ENCODE data around the gene FOLR3. TPM values are rescaled to one million over a fixed set of nuclear protein-coding genes. Genes with fewer than 3 reads are reported as not detected.

Gene FOLR3
- total RNA-seq, 1 experiment from 2014 or later, result not detected

- TF ChIP-seq CEBPB (IDR thresholded peaks at IDR 0.05; ENCODE audit: low read depth) (no peak), SRF (IDR thresholded peaks at IDR 0.05; ENCODE audit: low read depth) (no peak), CBX3 (IDR thresholded peaks at IDR 0.05; ENCODE audit: low read depth) (no peak), POLR2AphosphoS5 (IDR thresholded peaks at IDR 0.05; ENCODE audit: low read depth, low read length) (no peak), JUND (IDR thresholded peaks at IDR 0.05) (no peak), POLR2A (IDR thresholded peaks at IDR 0.05; ENCODE audit: borderline replicate concordance, extremely low read depth, insufficient read depth, insufficient read length) (no peak), EZH2 (IDR thresholded peaks at IDR 0.05) (no peak), EGR1 (IDR thresholded peaks at IDR 0.05; ENCODE audit: low read depth) (no peak), MAX (IDR thresholded peaks at IDR 0.05) (no peak)
Observed at GRCh38 chr11:72098741-72099140, 36.8 kb upstream of the FOLR3 start (continued).

DNA sequence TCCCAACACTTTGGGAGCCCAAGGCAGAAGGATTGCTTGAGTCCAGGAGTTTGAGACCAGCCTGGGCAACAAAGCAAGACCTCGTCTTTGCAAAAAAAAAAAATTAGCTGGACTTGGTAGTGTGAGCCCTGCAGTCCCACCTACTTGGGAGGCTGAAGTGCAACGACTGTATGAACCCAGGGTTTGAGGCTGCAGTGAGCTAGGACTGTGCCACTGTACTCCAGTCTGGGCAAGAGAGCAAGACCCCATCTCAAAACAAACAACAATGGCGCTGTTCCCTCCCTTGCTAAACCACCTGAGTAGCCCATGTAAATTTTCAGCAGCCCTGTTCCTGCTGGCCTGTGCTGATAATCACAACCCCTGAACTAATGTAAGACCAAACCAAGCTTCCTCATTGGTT, 35.5 kb upstream of the FOLR3 start:
- H3K27ac ChIP-seq (ENCODE audit: low read depth, low read length), result no peak overlapping the region
- ChIA-PET CTCF (interaction anchor here (1.2 to 2.5 kb wide), 2 partner anchors 9 to 75 kb away, joined by 4 to 10 read pairs; no protein-coding TSS in a partner anchor), POLR2A (interaction anchor here (1.4 kb wide), 1 partner anchor 13 kb away, joined by 3 read pairs; the partner anchor contains the start of gene ANAPC15), RAD21 (ENCODE audit: low non-redundant PET in 1 of 2, low total read pairs in 2 of 2, uncharacterized antibody in 2 of 2, unreplicated experiment in 2 of 2) (no interaction called here)
- H3K4me1 ChIP-seq (ENCODE audit: control insufficient read depth in 1 of 2, insufficient read depth in 2 of 2, low read length in 2 of 2), result peaks cover 11 to 18% of the 10 kb centered on the region in 2 experiments; a peak in 3 of 4 replicates
- H3K9ac ChIP-seq (ENCODE audit: low read length), result no peak overlapping the region
- peaks cover 36% of the 10 kb centered on the region for H3K79me2 ChIP-seq (ENCODE audit: insufficient read depth, low read length)
- H4K20me1 ChIP-seq (ENCODE audit: insufficient read depth), result no peaks in the 10 kb centered on the region
- H3K4me3 ChIP-seq (replicated peaks in 1 of 2; ENCODE audit: low read depth in 1 of 2, low read length in 2 of 2), result no peak overlapping the region
- no peaks in the 10 kb centered on the region for H3K9me3 ChIP-seq (ENCODE audit: control insufficient read depth in 1 of 2, insufficient read depth in 1 of 2, low read depth in 1 of 2, low read length in 2 of 2)
- intact Hi-C loops (cut with micrococcal nuclease), result loop anchor here (5.0 kb wide), 1 partner anchor 122 kb away; the partner anchor contains the start of gene INPPL1
- ATAC-seq (no peak), DNase-seq (ENCODE audit: low read depth, low spot score) (no peak)
- H3K27me3 ChIP-seq (ENCODE audit: insufficient read depth, low read length), result no peaks in the 10 kb centered on the region
- H2AFZ ChIP-seq (ENCODE audit: low read depth, low read length, poor library complexity, severe bottlenecking), result no peak overlapping the region
- H3K9me2 ChIP-seq (ENCODE audit: insufficient read depth), result no peaks in the 10 kb centered on the region
- peaks cover 13 to 18% of the 10 kb centered on the region in 2 experiments; a peak in 3 of 4 replicates for H3K36me3 ChIP-seq (ENCODE audit: control insufficient read depth in 1 of 2, insufficient read depth in 2 of 2, low read length in 2 of 2)
- no TSS peak for BruUV-seq (replicated peaks)
- no peak overlapping the region for H3K4me2 ChIP-seq (ENCODE audit: low read length)
- TF ChIP-seq SP1 (IDR thresholded peaks at IDR 0.05; ENCODE audit: low read depth) (no peak), EGR1 (IDR thresholded peaks at IDR 0.05; ENCODE audit: low read depth) (no peak), ZBTB33 (IDR thresholded peaks at IDR 0.05; ENCODE audit: extremely low read depth, insufficient replicate concordance, low read length) (no peak), TCF7L2 (IDR thresholded peaks at IDR 0.05; ENCODE audit: borderline replicate concordance, extremely low read depth, insufficient read depth, insufficient read length) (no peak), FOSL1 (IDR thresholded peaks at IDR 0.05; ENCODE audit: low read depth) (no peak), EZH2 (IDR thresholded peaks at IDR 0.05) (no peak), EZH2phosphoT487 (IDR thresholded peaks at IDR 0.05; ENCODE audit: borderline replicate concordance) (no peak), ZNF274 (IDR thresholded peaks at IDR 0.05; ENCODE audit: low read depth, low read length) (no peak), ZFX (IDR thresholded peaks at IDR 0.05) (no peak), SRF (IDR thresholded peaks at IDR 0.05; ENCODE audit: low read depth) (no peak), JUND (IDR thresholded peaks at IDR 0.05) (no peak), CEBPB (IDR thresholded peaks at IDR 0.05; ENCODE audit: low read depth) (no peak), CBX3 (IDR thresholded peaks at IDR 0.05; ENCODE audit: low read depth) (no peak), ELF1 (IDR thresholded peaks at IDR 0.05; ENCODE audit: borderline replicate concordance, low read depth) (no peak), YY1 (IDR thresholded peaks at IDR 0.05; ENCODE audit: extremely low read depth, insufficient replicate concordance, low read depth, low read length) (no peak), POLR2A (IDR thresholded peaks at IDR 0.05; ENCODE audit: borderline replicate concordance, extremely low read depth, insufficient read depth, insufficient read length) (no peak), SIN3A (IDR thresholded peaks at IDR 0.05; ENCODE audit: low read depth) (no peak)
- TF ChIP-seq, protein P1, sequence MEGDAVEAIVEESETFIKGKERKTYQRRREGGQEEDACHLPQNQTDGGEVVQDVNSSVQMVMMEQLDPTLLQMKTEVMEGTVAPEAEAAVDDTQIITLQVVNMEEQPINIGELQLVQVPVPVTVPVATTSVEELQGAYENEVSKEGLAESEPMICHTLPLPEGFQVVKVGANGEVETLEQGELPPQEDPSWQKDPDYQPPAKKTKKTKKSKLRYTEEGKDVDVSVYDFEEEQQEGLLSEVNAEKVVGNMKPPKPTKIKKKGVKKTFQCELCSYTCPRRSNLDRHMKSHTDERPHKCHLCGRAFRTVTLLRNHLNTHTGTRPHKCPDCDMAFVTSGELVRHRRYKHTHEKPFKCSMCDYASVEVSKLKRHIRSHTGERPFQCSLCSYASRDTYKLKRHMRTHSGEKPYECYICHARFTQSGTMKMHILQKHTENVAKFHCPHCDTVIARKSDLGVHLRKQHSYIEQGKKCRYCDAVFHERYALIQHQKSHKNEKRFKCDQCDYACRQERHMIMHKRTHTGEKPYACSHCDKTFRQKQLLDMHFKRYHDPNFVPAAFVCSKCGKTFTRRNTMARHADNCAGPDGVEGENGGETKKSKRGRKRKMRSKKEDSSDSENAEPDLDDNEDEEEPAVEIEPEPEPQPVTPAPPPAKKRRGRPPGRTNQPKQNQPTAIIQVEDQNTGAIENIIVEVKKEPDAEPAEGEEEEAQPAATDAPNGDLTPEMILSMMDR (IDR thresholded peaks at IDR 0.05 in 2 of 3, conservative IDR thresholded peaks at IDR 0.05 in 1 of 3; ENCODE audit: borderline replicate concordance in 1 of 3, insufficient read depth in 1 of 3, low read depth in 2 of 3, low read length in 2 of 3), result no peak
- TF ChIP-seq, protein P2, sequence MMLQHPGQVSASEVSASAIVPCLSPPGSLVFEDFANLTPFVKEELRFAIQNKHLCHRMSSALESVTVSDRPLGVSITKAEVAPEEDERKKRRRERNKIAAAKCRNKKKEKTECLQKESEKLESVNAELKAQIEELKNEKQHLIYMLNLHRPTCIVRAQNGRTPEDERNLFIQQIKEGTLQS (IDR thresholded peaks at IDR 0.05), result no peak

Data from HCT116 (cell line).